ENCODE data around the gene PABPN1L. TPM values are rescaled to one million over a fixed set of nuclear protein-coding genes. Genes with fewer than 3 reads are reported as not detected.

Gene PABPN1L
- total and polyA plus RNA-seq, 2 donors from 2014 or later = not detected

- intact Hi-C loops (cut with DNase I) = no loop called here
- Histone ChIP-seq H3K27ac (ENCODE audit: low read depth in 2 of 2, low read length in 2 of 2) (no peak overlapping the region), H3K36me3 (ENCODE audit: control insufficient read depth in 2 of 3, insufficient read depth in 3 of 3, low read length in 3 of 3) (no peaks in the 10 kb centered on the region), H3K9me3 (ENCODE audit: control insufficient read depth in 2 of 3, insufficient read depth in 1 of 3, low read length in 3 of 3) (no peaks in the 10 kb centered on the region), H3K9ac (ENCODE audit: low read length in 3 of 3) (no peak overlapping the region), H3K4me3 (ENCODE audit: low read length in 3 of 3) (no peak overlapping the region), H3K27me3 (ENCODE audit: control insufficient read depth, insufficient read depth, low read length) (no peaks in the 10 kb centered on the region), H3K4me1 (ENCODE audit: control insufficient read depth in 2 of 3, insufficient read depth in 2 of 3, low read depth in 1 of 3, low read length in 3 of 3) (peaks cover 0 to 2% (median 0%) of the 10 kb centered on the region in 3 donors)
- FAIRE-seq (no peak), DNase-seq (no peak)
- TF ChIP-seq CTCF (IDR thresholded peaks at IDR 0.05; ENCODE audit: borderline replicate concordance, extremely low read depth, insufficient read depth) = no peak
These were observed 11.9 kb upstream of the PABPN1L start for GRCh38 chr16:88878356-88878755.

GRCh38 chr16:88877564-88878289, 11.3 kb upstream of the PABPN1L start:
- TF ChIP-seq CTCF (IDR thresholded peaks at IDR 0.05; ENCODE audit: borderline replicate concordance, extremely low read depth, insufficient read depth) = no peak
- Histone ChIP-seq H3K36me3 (ENCODE audit: control insufficient read depth in 2 of 3, insufficient read depth in 3 of 3, low read length in 3 of 3) (no peaks in the 10 kb centered on the region), H3K9ac (ENCODE audit: low read length in 3 of 3) (no peak overlapping the region), H3K27ac (ENCODE audit: low read depth in 2 of 2, low read length in 2 of 2) (no peak overlapping the region), H3K4me1 (ENCODE audit: control insufficient read depth in 2 of 3, insufficient read depth in 2 of 3, low read depth in 1 of 3, low read length in 3 of 3) (peaks cover 0 to 2% (median 0%) of the 10 kb centered on the region in 3 donors), H3K9me3 (ENCODE audit: control insufficient read depth in 2 of 3, insufficient read depth in 1 of 3, low read length in 3 of 3) (no peaks in the 10 kb centered on the region), H3K27me3 (ENCODE audit: control insufficient read depth, insufficient read depth, low read length) (no peaks in the 10 kb centered on the region), H3K4me3 (ENCODE audit: low read length in 3 of 3) (no peak overlapping the region)
- no peak for FAIRE-seq
- DNase-seq = no peak
- intact Hi-C loops (cut with DNase I) = no loop called here

- Histone ChIP-seq H3K9ac (ENCODE audit: low read length in 3 of 3) (no peak overlapping the region), H3K27ac (ENCODE audit: low read depth in 2 of 2, low read length in 2 of 2) (no peak overlapping the region), H3K27me3 (ENCODE audit: control insufficient read depth, insufficient read depth, low read length) (no peaks in the 10 kb centered on the region), H3K4me1 (ENCODE audit: control insufficient read depth in 2 of 3, insufficient read depth in 2 of 3, low read depth in 1 of 3, low read length in 3 of 3) (peaks cover 0 to 2% (median 0%) of the 10 kb centered on the region in 3 donors), H3K4me3 (ENCODE audit: low read length in 3 of 3) (no peak overlapping the region), H3K9me3 (ENCODE audit: control insufficient read depth in 2 of 3, insufficient read depth in 1 of 3, low read length in 3 of 3) (no peaks in the 10 kb centered on the region), H3K36me3 (ENCODE audit: control insufficient read depth in 2 of 3, insufficient read depth in 3 of 3, low read length in 3 of 3) (no peaks in the 10 kb centered on the region)
- no peak for DNase-seq
- intact Hi-C loops (cut with DNase I) = no loop called here
- TF ChIP-seq CTCF (IDR thresholded peaks at IDR 0.05; ENCODE audit: borderline replicate concordance, extremely low read depth, insufficient read depth) = no peak
- no peak for FAIRE-seq
These were observed 10.6 kb upstream of the PABPN1L start for GRCh38 chr16:88876942-88877526.
